ENCODE data around the gene TRIM16.
"Not testable (repeated sequence)": the region's sequence is repeated elsewhere in the genome, so short reads cannot be mapped to it uniquely, and the experiment has no call there.

TRIM16 gene

GRCh38 chr17:15683824-15684478 lies at the start of gene TRIM16:
Gene TRIM16 (minus strand): TSS chr17:15684311. CDS start chr17:15651609, 32,702 bp downstream.
- DNase-seq (ENCODE audit: low spot score): peak; percentile 79

GRCh38 chr17:15733174-15733789 lies 49.2 kb upstream of the TRIM16 start:
- not testable (repeated sequence) for DNase-seq (ENCODE audit: low spot score)

- not testable (repeated sequence) for DNase-seq (ENCODE audit: low spot score)
Measured at GRCh38 chr17:15731900-15732299, 47.8 kb upstream of the TRIM16 start, which contains the start of gene TBC1D26. Gene TBC1D26 (plus strand): TSS chr17:15732283. CDS start chr17:15735349, 3,066 bp downstream.

- not testable (repeated sequence) for DNase-seq (ENCODE audit: low spot score)
Measured at GRCh38 chr17:15730535-15730934, 46.4 kb upstream of the TRIM16 start.

- DNase-seq (ENCODE audit: low spot score): not testable (repeated sequence)
Measured at GRCh38 chr17:15716601-15717563, 32.8 kb upstream of the TRIM16 start.

- DNase-seq (ENCODE audit: low spot score): not testable (repeated sequence)
Measured at GRCh38 chr17:15708879-15709278, 24.8 kb upstream of the TRIM16 start.

GRCh38 chr17:15704813-15705212 lies 20.7 kb upstream of the TRIM16 start:
- not testable (repeated sequence) for DNase-seq (ENCODE audit: low spot score)

GRCh38 chr17:15704239-15704638 lies 20.1 kb upstream of the TRIM16 start:
- DNase-seq (ENCODE audit: low spot score): not testable (repeated sequence)

GRCh38 chr17:15699937-15700336 lies 15.8 kb upstream of the TRIM16 start:
- DNase-seq (ENCODE audit: low spot score): not testable (repeated sequence)

- peak; percentile 99 for DNase-seq (ENCODE audit: low spot score)
Measured at GRCh38 chr17:15699413-15699924, 15.4 kb upstream of the TRIM16 start, which contains the start of gene ZNF286A. Gene ZNF286A (plus strand): TSS chr17:15699752. CDS start chr17:15700330, 578 bp downstream.

GRCh38 chr17:15698967-15699366 lies 14.9 kb upstream of the TRIM16 start:
- DNase-seq (ENCODE audit: low spot score): not testable (repeated sequence)

- DNase-seq (ENCODE audit: low spot score): not testable (repeated sequence)
Measured at GRCh38 chr17:15687494-15687893, 3.4 kb upstream of the TRIM16 start.

GRCh38 chr17:15683135-15683534 lies 976 bp downstream of the TRIM16 start:
- peak; percentile 5 for DNase-seq (ENCODE audit: low spot score)

- not testable (repeated sequence) for DNase-seq (ENCODE audit: low spot score)
Measured at GRCh38 chr17:15675991-15676390, 8.1 kb downstream of the TRIM16 start.

- not testable (repeated sequence) for DNase-seq (ENCODE audit: low spot score)
Measured at GRCh38 chr17:15674640-15675039, 9.5 kb downstream of the TRIM16 start.

GRCh38 chr17:15669526-15669925 lies 14.6 kb downstream of the TRIM16 start:
- not testable (repeated sequence) for DNase-seq (ENCODE audit: low spot score)

- DNase-seq (ENCODE audit: low spot score): no peak
Measured at GRCh38 chr17:15663691-15664090, 20.4 kb downstream of the TRIM16 start.

- DNase-seq (ENCODE audit: low spot score): no peak
Measured at GRCh38 chr17:15663176-15663575, 20.9 kb downstream of the TRIM16 start.

GRCh38 chr17:15662681-15663080 lies 21.4 kb downstream of the TRIM16 start:
- DNase-seq (ENCODE audit: low spot score): no peak

- no peak for DNase-seq (ENCODE audit: low spot score)
Measured at GRCh38 chr17:15660077-15660476, 24.0 kb downstream of the TRIM16 start.

GRCh38 chr17:15659663-15660062 lies 24.4 kb downstream of the TRIM16 start:
- DNase-seq (ENCODE audit: low spot score): no peak

GRCh38 chr17:15659236-15659635 lies 24.9 kb downstream of the TRIM16 start:
- DNase-seq (ENCODE audit: low spot score): no peak

Measured in CD4-positive, alpha-beta T cell treated with Interleukin-2 at 100 ng/mL for 4 hours (primary cell).